Chondrocyte (in vitro differentiated cells): ENCODE data around the gene DEDD. TPM values are rescaled to one million over a fixed set of nuclear protein-coding genes. Genes with fewer than 3 reads are reported as not detected.
A peak's percentile ranks its signal among the peaks of the same experiment; 100 is the strongest.

Source experiments
- DNase-seq: peaks from one replicate; pipeline ENCODE4 v3.0.0; 2021; ENCODE audit warnings: mixed read lengths, low spot score
- H3K27ac Mint-ChIP-seq: one replicate; pipeline ENCODE4 v1.8.0; 2021; ENCODE audit warnings: mild to moderate bottlenecking, moderate library complexity, mixed read lengths; ENCODE audit not compliant: unreplicated experiment
- H3K27me3 Mint-ChIP-seq: 2 replicates; pipeline ENCODE4 v1.8.0; 2021; ENCODE audit warnings: low read depth, mixed read lengths
- H3K36me3 Mint-ChIP-seq: 2 replicates; pipeline ENCODE4 v1.8.0; 2021; ENCODE audit warnings: low read depth, mixed read lengths
- H3K4me1 Mint-ChIP-seq: 2 replicates; pipeline ENCODE4 v1.8.0; 2021; ENCODE audit warnings: low read depth, mild to moderate bottlenecking, mixed read lengths
- H3K4me3 Mint-ChIP-seq: one replicate; pipeline ENCODE4 v1.8.0; 2021; ENCODE audit warnings: mild to moderate bottlenecking, moderate library complexity, mixed read lengths; ENCODE audit not compliant: unreplicated experiment
- H3K9me3 Mint-ChIP-seq: 2 replicates; pipeline ENCODE4 v1.8.0; 2021; ENCODE audit warnings: low read depth, mixed read lengths
- long read RNA-seq: library from polyadenylated mRNA; stranded (forward); transcript quantifications from one replicate; pipeline ENCODE4 v2.0.0, GENCODE V29; 2021
- total RNA-seq: library from RNA; stranded (reverse); gene quantifications from 3 replicates; pipeline ENCODE4 v1.2.1, GENCODE V29; 2021
- TF ChIP-seq, protein P1 (sequence below): fragments of 200-600 bp; sonication (generic); IDR thresholded peaks from 2 replicates; pipeline ENCODE4 v1.5.0; 2021; ENCODE audit warnings: antibody characterized with exemption, mild to moderate bottlenecking, moderate library complexity

The DEDD gene, protein sequence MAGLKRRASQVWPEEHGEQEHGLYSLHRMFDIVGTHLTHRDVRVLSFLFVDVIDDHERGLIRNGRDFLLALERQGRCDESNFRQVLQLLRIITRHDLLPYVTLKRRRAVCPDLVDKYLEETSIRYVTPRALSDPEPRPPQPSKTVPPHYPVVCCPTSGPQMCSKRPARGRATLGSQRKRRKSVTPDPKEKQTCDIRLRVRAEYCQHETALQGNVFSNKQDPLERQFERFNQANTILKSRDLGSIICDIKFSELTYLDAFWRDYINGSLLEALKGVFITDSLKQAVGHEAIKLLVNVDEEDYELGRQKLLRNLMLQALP
- total RNA-seq = 34.7 to 38.3 TPM (median 36.7 TPM) in 3 replicates
- long read RNA-seq, transcript DEDD-202 (6 exons, 2,345 nt) = major isoform, 39 of 76 reads
- long read RNA-seq, transcript DEDD-203 (6 exons, 2,300 nt) = minor isoform, 23 of 76 reads
- long read RNA-seq, partial matches to known transcripts = 3 of 76 reads
- long read RNA-seq, other reads (novel, unspliced or antisense) = 9 of 76 reads

DNA sequence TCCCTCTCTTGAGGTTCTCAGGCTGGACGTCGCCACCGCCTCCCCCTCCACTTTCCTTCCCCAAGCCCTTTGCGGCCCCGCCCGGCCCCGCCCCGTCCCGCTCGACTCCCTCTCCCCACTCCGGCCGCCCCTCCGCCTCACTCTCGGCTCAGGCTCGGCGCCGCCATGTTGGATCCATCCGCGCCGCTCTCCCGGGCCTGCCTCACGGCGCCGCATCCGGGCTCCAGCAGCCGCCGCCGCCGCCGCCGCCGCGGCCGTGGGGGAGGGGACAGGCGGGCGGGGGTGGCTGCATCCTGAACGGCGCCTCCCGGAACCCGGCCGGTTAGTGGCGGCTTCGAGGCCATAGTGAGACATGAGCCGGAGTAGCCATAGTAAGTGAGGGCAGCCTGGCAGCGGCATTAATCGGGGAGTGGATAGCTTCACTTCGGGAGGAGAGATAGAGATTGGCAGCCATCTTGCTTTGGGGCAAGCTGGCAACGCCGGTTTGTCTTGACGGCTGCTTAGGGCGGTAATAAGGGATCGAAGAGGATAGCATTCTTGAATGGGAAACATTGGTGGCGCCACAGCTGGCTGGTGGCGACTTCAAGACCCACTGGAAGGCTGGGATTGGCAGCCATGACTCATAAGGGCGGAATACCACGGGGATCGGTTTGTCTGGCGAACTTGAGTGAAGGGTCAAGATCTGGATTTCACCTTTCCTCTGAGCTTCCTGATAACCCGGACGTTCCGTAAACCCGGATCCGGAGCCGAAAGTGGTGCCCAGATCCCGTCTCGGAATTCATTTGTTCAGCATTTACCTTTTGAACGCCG lies at the start of gene DEDD:
Gene DEDD (minus strand): TSS at position 258 of the 810 bp plus-strand sequence. CDS start 8,205 bp downstream, outside the sequence.
- no peak within 1 kb of the TSS for H3K4me3 Mint-ChIP-seq
- peak; percentile 92 for DNase-seq
- peaks cover 6% of the 10 kb centered on the region for H3K36me3 Mint-ChIP-seq
- H3K27me3 Mint-ChIP-seq = no peaks in the 10 kb centered on the region
- no peak within 1 kb of the TSS for H3K27ac Mint-ChIP-seq
- H3K4me1 Mint-ChIP-seq = peaks cover 31% of the 10 kb centered on the region
- TF ChIP-seq, protein P1, sequence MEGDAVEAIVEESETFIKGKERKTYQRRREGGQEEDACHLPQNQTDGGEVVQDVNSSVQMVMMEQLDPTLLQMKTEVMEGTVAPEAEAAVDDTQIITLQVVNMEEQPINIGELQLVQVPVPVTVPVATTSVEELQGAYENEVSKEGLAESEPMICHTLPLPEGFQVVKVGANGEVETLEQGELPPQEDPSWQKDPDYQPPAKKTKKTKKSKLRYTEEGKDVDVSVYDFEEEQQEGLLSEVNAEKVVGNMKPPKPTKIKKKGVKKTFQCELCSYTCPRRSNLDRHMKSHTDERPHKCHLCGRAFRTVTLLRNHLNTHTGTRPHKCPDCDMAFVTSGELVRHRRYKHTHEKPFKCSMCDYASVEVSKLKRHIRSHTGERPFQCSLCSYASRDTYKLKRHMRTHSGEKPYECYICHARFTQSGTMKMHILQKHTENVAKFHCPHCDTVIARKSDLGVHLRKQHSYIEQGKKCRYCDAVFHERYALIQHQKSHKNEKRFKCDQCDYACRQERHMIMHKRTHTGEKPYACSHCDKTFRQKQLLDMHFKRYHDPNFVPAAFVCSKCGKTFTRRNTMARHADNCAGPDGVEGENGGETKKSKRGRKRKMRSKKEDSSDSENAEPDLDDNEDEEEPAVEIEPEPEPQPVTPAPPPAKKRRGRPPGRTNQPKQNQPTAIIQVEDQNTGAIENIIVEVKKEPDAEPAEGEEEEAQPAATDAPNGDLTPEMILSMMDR = peak; percentile 48
- H3K9me3 Mint-ChIP-seq = no peaks in the 10 kb centered on the region

DNA sequence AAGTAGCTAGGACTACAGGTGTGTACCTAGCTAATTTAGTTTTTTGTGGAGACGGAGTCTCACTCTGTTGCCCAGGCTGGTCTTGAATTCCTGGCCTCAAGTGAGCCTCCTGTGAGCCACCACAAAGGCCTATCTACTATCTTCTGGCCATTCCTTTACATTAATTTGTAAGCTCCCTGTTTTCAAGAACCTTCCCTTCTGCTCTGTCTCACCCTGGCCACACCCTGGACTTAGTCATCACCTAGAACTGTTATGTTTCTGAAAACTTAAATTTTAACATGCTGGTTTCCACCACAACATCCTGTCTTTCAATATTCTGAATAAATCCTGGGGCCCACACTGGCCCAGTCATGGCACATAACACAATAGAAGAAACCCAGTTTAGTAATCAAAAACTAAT lies 49.7 kb upstream of the DEDD start:
- TF ChIP-seq, protein P1 = no peak
- Mint-ChIP-seq H3K27me3 (no peaks in the 10 kb centered on the region), H3K36me3 (no peaks in the 10 kb centered on the region), H3K9me3 (no peaks in the 10 kb centered on the region), H3K4me3 (no peak overlapping the region), H3K4me1 (peaks cover 30% of the 10 kb centered on the region), H3K27ac (no peak overlapping the region)
- peak; percentile 7 for DNase-seq

DNA sequence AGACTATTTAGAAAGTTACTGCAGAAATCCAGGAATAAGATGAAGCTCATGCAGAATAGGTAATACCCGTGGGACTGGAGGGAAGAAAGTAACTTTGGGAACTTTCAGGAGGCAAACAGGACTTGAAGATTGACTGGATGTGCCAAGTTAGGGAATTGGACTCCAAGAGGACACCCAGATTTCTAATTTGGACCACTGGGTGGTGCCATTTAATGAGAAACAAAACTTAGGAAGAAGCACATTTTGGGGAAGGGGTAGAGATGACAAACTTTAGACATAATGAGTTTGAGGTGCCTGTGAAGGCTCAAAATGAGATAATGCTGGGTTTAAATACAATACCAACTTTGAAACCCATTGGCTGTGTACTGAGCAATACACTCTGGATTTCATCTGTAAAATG lies 48.2 kb upstream of the DEDD start:
- Mint-ChIP-seq H3K36me3 (peaks cover 1% of the 10 kb centered on the region), H3K27ac (no peak overlapping the region), H3K9me3 (no peaks in the 10 kb centered on the region), H3K27me3 (no peaks in the 10 kb centered on the region), H3K4me3 (no peak overlapping the region), H3K4me1 (peaks cover 39% of the 10 kb centered on the region)
- no peak for DNase-seq
- TF ChIP-seq, protein P1 = peak; percentile 69

DNA sequence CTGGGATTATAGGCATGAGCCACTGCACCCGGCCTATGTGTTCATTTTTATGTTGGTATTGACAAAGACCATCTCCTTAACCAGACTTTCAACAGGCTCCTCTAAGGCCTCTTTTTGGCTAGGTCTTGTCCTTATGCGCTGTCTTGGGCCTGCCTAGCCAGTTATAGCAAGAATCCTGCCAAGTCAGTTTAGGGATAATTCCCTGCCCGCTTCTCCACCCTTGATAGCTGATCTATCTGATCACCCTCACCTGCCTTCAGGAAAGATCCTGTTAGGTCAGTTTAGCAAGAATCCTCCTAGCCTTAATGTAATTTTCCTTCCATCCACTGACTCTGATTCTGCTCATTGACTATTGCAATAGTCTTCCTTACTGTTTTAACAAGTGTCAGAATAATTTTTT lies 47.2 kb upstream of the DEDD start:
- Mint-ChIP-seq H3K9me3 (no peaks in the 10 kb centered on the region), H3K4me1 (peaks cover 35% of the 10 kb centered on the region), H3K4me3 (no peak overlapping the region), H3K27ac (no peak overlapping the region), H3K36me3 (peaks cover 3% of the 10 kb centered on the region), H3K27me3 (no peaks in the 10 kb centered on the region)
- no peak for DNase-seq
- TF ChIP-seq, protein P1 = no peak

DNA sequence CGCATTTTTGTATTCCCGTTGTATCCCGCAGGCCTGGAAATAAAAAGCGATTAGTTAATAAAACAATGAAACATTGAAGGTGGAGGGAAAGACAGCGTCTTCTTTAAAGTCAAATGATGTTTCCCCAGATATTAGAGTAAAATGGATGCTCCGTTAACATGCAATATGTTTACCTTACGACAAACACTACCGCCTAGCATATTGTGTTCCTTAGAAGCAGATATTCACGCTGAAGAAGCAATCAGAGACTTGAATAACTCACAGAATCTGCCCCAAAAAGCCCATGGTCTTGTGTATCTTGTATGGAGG lies 45.4 kb upstream of the DEDD start:
- Mint-ChIP-seq H3K27ac (peak overlapping the region; percentile 99), H3K4me1 (peaks cover 44% of the 10 kb centered on the region), H3K4me3 (peak overlapping the region; percentile 100), H3K27me3 (no peaks in the 10 kb centered on the region), H3K36me3 (peaks cover 10% of the 10 kb centered on the region), H3K9me3 (no peaks in the 10 kb centered on the region)
- TF ChIP-seq, protein P1 = no peak
- no peak for DNase-seq
